Ishikawa (cell line): ENCODE data around the gene IL23R.

ENCODE experiments used
- CEBPB ChIP-seq: IDR thresholded peaks from 2 replicates; pipeline ENCODE4 v1.6.1; 2012
- CREB1 ChIP-seq: IDR thresholded peaks from 2 replicates; pipeline ENCODE4 v1.6.1; 2012; ENCODE audit warnings: low read depth
- EGR1 ChIP-seq: IDR thresholded peaks from 2 replicates; pipeline ENCODE4 v1.6.1; 2012
- EP300 ChIP-seq: IDR thresholded peaks from 2 replicates; pipeline ENCODE4 v1.6.1; 2012; ENCODE audit warnings: borderline replicate concordance
- FOXM1 ChIP-seq: IDR thresholded peaks from 2 replicates; pipeline ENCODE4 v1.6.1; 2012; ENCODE audit warnings: low read depth, borderline replicate concordance
- NFIC ChIP-seq: IDR thresholded peaks from 2 replicates; pipeline ENCODE4 v1.6.1; 2012
- RAD21 ChIP-seq: IDR thresholded peaks from 2 replicates; pipeline ENCODE4 v1.6.1; 2012; ENCODE audit warnings: low read depth
- TAF1 ChIP-seq: IDR thresholded peaks from 2 replicates; pipeline ENCODE4 v1.6.1; 2012; ENCODE audit warnings: low read depth, mild to moderate bottlenecking
- TCF12 ChIP-seq: IDR thresholded peaks from 2 replicates; pipeline ENCODE4 v1.6.1; 2012; ENCODE audit warnings: low read depth
- TEAD4 ChIP-seq: IDR thresholded peaks from 2 replicates; pipeline ENCODE4 v1.6.1; 2012
- YY1 ChIP-seq: IDR thresholded peaks from 2 replicates; pipeline ENCODE4 v1.6.1; 2012; ENCODE audit warnings: low read depth
- ZBTB7A ChIP-seq: IDR thresholded peaks from 2 replicates; pipeline ENCODE4 v1.6.1; 2012; ENCODE audit warnings: low read depth
- TF ChIP-seq, protein P1 (sequence below): IDR thresholded peaks from 2 replicates; pipeline ENCODE4 v1.6.1; 2012; ENCODE audit warnings: low read depth, mild to moderate bottlenecking
- TF ChIP-seq, protein P2 (sequence below): IDR thresholded peaks from 2 replicates; pipeline ENCODE4 v1.6.1; 2012
- TF ChIP-seq, protein P3 (sequence below): IDR thresholded peaks from 2 replicates; pipeline ENCODE4 v1.6.1; 2012

Gene IL23R

DNA sequence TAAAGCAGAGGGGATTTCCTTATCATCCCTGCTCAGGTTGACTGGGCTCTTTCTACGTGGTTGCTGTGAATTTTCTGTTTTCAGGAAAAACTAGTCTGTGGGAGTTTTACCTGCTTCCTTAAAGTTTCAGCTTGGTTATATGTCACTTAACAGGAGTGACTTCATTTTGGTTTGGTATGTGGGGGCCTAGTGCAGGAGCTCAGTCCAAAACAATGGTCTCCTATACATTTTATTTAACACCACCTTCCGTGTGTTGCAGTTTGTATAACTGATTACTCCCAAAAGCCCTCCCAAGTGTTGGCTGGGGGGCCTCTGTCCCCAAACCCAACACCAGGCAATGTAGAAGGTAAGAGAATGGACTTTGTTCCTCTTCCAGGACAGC is 5.3 kb downstream of the IL23R start:
- TF ChIP-seq YY1: no peak
- no peak for TF ChIP-seq ZBTB7A
- TF ChIP-seq EGR1: no peak
- TF ChIP-seq, protein P1, sequence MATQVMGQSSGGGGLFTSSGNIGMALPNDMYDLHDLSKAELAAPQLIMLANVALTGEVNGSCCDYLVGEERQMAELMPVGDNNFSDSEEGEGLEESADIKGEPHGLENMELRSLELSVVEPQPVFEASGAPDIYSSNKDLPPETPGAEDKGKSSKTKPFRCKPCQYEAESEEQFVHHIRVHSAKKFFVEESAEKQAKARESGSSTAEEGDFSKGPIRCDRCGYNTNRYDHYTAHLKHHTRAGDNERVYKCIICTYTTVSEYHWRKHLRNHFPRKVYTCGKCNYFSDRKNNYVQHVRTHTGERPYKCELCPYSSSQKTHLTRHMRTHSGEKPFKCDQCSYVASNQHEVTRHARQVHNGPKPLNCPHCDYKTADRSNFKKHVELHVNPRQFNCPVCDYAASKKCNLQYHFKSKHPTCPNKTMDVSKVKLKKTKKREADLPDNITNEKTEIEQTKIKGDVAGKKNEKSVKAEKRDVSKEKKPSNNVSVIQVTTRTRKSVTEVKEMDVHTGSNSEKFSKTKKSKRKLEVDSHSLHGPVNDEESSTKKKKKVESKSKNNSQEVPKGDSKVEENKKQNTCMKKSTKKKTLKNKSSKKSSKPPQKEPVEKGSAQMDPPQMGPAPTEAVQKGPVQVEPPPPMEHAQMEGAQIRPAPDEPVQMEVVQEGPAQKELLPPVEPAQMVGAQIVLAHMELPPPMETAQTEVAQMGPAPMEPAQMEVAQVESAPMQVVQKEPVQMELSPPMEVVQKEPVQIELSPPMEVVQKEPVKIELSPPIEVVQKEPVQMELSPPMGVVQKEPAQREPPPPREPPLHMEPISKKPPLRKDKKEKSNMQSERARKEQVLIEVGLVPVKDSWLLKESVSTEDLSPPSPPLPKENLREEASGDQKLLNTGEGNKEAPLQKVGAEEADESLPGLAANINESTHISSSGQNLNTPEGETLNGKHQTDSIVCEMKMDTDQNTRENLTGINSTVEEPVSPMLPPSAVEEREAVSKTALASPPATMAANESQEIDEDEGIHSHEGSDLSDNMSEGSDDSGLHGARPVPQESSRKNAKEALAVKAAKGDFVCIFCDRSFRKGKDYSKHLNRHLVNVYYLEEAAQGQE: no peak
- no peak for TF ChIP-seq EP300
- TF ChIP-seq CREB1: no peak
- TF ChIP-seq CEBPB: no peak
- TF ChIP-seq TEAD4: no peak
- TF ChIP-seq, protein P2, sequence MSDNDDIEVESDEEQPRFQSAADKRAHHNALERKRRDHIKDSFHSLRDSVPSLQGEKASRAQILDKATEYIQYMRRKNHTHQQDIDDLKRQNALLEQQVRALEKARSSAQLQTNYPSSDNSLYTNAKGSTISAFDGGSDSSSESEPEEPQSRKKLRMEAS: no peak
- TF ChIP-seq NFIC: no peak
- no peak for TF ChIP-seq RAD21
- no peak for TF ChIP-seq FOXM1

DNA sequence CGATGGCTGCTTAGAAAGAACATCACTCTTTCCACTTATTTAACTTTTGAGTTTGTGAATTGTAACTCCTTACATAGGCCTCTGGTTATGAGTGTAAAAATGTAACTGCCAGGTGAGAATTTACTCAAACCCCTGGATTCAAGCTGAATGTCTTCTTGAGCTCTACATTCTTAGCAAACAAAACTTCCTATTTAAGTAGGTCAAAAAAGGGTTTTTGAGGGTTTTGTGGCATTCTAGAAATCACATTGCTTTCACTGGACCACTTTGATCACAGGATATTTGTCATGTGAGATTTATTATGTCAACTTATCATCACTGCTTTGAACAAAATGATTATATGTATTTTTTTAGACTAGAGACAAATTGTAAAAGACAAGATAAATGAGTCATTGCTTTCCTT is 5.7 kb downstream of the IL23R start:
- TF ChIP-seq FOXM1: no peak
- no peak for TF ChIP-seq EP300
- no peak for TF ChIP-seq NFIC
- TF ChIP-seq CREB1: no peak
- TF ChIP-seq, protein P2: no peak
- no peak for TF ChIP-seq TAF1
- no peak for TF ChIP-seq RAD21
- TF ChIP-seq, protein P3, sequence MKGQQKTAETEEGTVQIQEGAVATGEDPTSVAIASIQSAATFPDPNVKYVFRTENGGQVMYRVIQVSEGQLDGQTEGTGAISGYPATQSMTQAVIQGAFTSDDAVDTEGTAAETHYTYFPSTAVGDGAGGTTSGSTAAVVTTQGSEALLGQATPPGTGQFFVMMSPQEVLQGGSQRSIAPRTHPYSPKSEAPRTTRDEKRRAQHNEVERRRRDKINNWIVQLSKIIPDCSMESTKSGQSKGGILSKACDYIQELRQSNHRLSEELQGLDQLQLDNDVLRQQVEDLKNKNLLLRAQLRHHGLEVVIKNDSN: no peak
- TF ChIP-seq YY1: no peak
- TF ChIP-seq CEBPB: no peak
- no peak for TF ChIP-seq EGR1
- no peak for TF ChIP-seq TEAD4
- TF ChIP-seq, protein P1: no peak
- no peak for TF ChIP-seq ZBTB7A
- no peak for TF ChIP-seq TCF12

DNA sequence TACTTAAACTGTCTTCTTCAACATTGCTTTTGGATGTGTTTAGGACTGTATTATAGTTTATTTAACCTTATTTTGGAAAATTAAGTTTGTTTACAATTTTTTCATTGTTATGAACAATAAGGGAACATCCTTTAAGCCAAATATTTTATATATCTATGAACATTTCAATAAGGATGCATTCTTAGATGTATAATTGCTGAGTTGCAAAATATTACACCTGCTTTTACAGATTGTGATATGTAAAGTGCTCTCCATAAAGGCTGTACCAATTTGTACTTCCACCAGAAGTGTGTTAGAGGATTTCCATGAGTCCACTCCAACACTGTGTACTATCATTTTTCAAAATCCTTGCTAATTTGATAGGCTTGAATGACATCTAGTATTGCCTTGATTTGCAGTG is 7.7 kb downstream of the IL23R start:
- TF ChIP-seq TEAD4 (no peak), EP300 (no peak), NFIC (no peak), EGR1 (no peak), ZBTB7A (no peak), TAF1 (no peak), CREB1 (no peak), RAD21 (no peak), CEBPB (no peak), FOXM1 (no peak), TCF12 (no peak)
- TF ChIP-seq, protein P1: no peak
- TF ChIP-seq, protein P2: no peak

DNA sequence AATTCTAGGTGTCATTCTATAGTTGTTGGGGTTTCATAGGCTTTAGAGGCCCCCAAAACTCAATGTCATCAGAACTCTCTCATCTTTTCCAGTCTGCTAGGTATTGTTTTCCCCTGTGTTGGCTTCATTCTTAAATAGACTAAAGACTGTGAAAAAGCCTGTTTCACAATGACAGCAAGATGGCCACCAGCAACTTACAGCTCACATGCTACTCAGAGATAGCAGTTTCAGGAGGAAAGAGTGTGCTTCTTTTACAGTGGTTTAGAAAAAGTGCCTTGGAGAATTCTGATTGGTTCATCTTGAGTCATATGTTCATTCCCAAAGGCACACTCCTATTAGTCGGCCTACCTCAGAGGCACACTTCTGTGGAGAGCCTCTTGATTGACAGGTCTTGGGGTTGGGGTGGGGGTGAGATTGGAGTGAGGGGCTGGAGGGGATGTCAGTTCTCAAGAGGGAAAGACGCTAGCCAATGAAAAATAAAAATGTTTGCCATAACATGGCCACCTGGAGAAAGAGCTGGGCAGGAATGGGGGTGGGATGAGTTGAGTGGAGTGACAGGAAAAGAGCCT is 8.5 kb downstream of the IL23R start:
- TF ChIP-seq CREB1 (no peak), YY1 (no peak)

DNA sequence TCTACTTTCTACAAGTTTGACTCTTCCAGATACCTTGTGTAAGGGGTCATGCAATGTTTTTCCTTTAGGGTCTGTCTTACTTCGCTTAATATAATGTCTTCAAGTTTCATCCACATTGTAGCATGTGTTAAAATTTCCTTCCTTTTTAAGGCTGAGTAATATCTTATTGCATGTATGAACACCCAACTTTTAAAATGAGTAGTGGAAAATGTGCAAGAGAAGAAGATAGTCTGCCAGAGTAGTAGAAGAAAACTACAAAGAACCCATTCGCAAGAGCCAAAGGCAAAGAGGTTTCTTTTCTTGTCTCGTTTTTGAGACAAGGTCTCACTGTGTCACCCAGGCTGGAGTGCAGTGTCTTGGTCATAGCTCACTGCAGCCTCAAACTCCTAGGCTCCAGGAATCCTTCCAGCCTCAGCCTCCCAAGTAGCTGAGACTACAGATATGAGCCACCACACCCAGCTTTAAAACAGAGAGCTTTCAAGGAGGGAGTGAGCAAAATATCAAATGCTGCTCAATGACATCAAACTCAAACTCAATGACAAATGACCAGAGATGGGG is 9.4 kb downstream of the IL23R start:
- no peak for TF ChIP-seq RAD21
- TF ChIP-seq, protein P3: no peak
- TF ChIP-seq CREB1: no peak
- TF ChIP-seq NFIC: no peak
- TF ChIP-seq TAF1: no peak
- TF ChIP-seq EP300: no peak
- no peak for TF ChIP-seq YY1
- TF ChIP-seq TCF12: no peak
- no peak for TF ChIP-seq FOXM1
- TF ChIP-seq TEAD4: no peak
- no peak for TF ChIP-seq EGR1
- TF ChIP-seq, protein P1: no peak
- no peak for TF ChIP-seq CEBPB
- TF ChIP-seq ZBTB7A: no peak
- TF ChIP-seq, protein P2: no peak
